Liver (tissue), 9 donors: ENCODE measurements around the gene LPP. TPM values are rescaled to one million over a fixed set of nuclear protein-coding genes. Genes with fewer than 3 reads are reported as not detected.

Experiments
- DNase-seq: peaks from one replicate; pipeline ENCODE4 v3.0.0-alpha.2; 2017; ENCODE audit warnings: low spot score
- H3K27ac ChIP-seq, 2 donors: one replicate each; pipeline ENCODE4 v1.7.0; 2013; ENCODE audit warnings: inconsistent platforms in 2 of 2, low read length in 2 of 2, control low read depth in 1 of 2, low read depth in 1 of 2, mild to moderate bottlenecking in 1 of 2
- H3K27me3 ChIP-seq, 4 donors: one replicate each; pipeline versions ENCODE4 v1.6.1 to v1.7.0; 2013; ENCODE audit warnings: low read length in 3 of 4, inconsistent platforms in 1 of 4, mild to moderate bottlenecking in 1 of 4, moderate library complexity in 1 of 4; ENCODE audit not compliant: control insufficient read depth in 4 of 4, insufficient read depth in 4 of 4
- H3K36me3 ChIP-seq, 4 donors: one replicate each; pipeline versions ENCODE4 v1.6.1 to v1.7.0; 2013; ENCODE audit warnings: low read length in 3 of 4, mild to moderate bottlenecking in 3 of 4, low read depth in 1 of 4, moderate library complexity in 1 of 4; ENCODE audit not compliant: control insufficient read depth in 4 of 4, insufficient read depth in 3 of 4
- H3K4me1 ChIP-seq, 4 donors: one replicate each; pipeline versions ENCODE4 v1.6.1 to v1.7.0; 2013; ENCODE audit warnings: low read length in 3 of 4, mild to moderate bottlenecking in 3 of 4, moderate library complexity in 1 of 4; ENCODE audit not compliant: control insufficient read depth in 4 of 4, insufficient read depth in 4 of 4
- H3K4me3 ChIP-seq, 3 donors: one replicate each; pipeline versions ENCODE4 v1.6.1 to v1.7.0; 2013; ENCODE audit warnings: low read length in 3 of 3, control low read depth in 1 of 3, low read depth in 1 of 3, mild to moderate bottlenecking in 1 of 3
- H3K9ac ChIP-seq, 2 donors: one replicate each; pipeline ENCODE4 v1.7.0; 2013; ENCODE audit warnings: low read length in 2 of 2, mild to moderate bottlenecking in 2 of 2, moderate library complexity in 2 of 2, control low read depth in 1 of 2, low read depth in 1 of 2
- H3K9me3 ChIP-seq, 4 donors: one replicate each; pipeline versions ENCODE4 v1.6.1 to v1.7.0; 2013; ENCODE audit warnings: low read length in 3 of 4; ENCODE audit not compliant: control insufficient read depth in 4 of 4
- ATF3 ChIP-seq: IDR thresholded peaks from 2 replicates; pipeline ENCODE4 v1.6.1; 2016; ENCODE audit warnings: antibody characterized with exemption
- EGR1 ChIP-seq, 2 donors: IDR thresholded peaks; 2 replicates each; pipeline ENCODE4 v1.6.1; 2016 to 2018; ENCODE audit warnings: antibody characterized with exemption in 2 of 2, low read depth in 2 of 2
- FOXA1 ChIP-seq: IDR thresholded peaks from 2 replicates; pipeline ENCODE4 v1.6.1; 2016; ENCODE audit warnings: antibody characterized with exemption
- FOXA2 ChIP-seq: IDR thresholded peaks from 2 replicates; pipeline ENCODE4 v1.6.1; 2016; ENCODE audit warnings: antibody characterized with exemption
- GABPA ChIP-seq, 2 donors: IDR thresholded peaks in 1 of 2; conservative IDR thresholded peaks in 1 of 2; 2 replicates each; pipeline ENCODE4 v1.6.1; 2016; ENCODE audit warnings: antibody characterized with exemption in 2 of 2, mild to moderate bottlenecking in 1 of 2, moderate library complexity in 1 of 2
- HNF4A ChIP-seq, 2 donors: conservative IDR thresholded peaks; 2 replicates each; pipeline ENCODE4 v1.6.1; 2016; ENCODE audit warnings: antibody characterized with exemption in 2 of 2, mild to moderate bottlenecking in 2 of 2
- HNF4G ChIP-seq: IDR thresholded peaks from 2 replicates; pipeline ENCODE4 v1.6.1; 2016; ENCODE audit warnings: antibody characterized with exemption
- JUND ChIP-seq, 2 donors: IDR thresholded peaks; 2 replicates each; pipeline ENCODE4 v1.6.1; 2016; ENCODE audit warnings: antibody characterized with exemption in 2 of 2
- NR2F2 ChIP-seq: IDR thresholded peaks from 2 replicates; pipeline ENCODE4 v1.6.1; 2016; ENCODE audit warnings: antibody characterized with exemption
- RAD21 ChIP-seq, 2 donors: IDR thresholded peaks; 2 replicates each; pipeline ENCODE4 v1.6.1; 2016; ENCODE audit warnings: antibody characterized with exemption in 2 of 2, mild to moderate bottlenecking in 2 of 2
- REST ChIP-seq: IDR thresholded peaks from 2 replicates; pipeline ENCODE4 v1.6.1; 2016; ENCODE audit warnings: antibody characterized with exemption, mild to moderate bottlenecking
- RXRA ChIP-seq, 2 donors: IDR thresholded peaks; 2 replicates each; pipeline ENCODE4 v1.6.1; 2017 to 2018; ENCODE audit warnings: antibody characterized with exemption in 2 of 2, mild to moderate bottlenecking in 1 of 2
- SP1 ChIP-seq: IDR thresholded peaks from 2 replicates; pipeline ENCODE4 v1.6.1; 2018; ENCODE audit warnings: antibody characterized with exemption, mild to moderate bottlenecking
- TAF1 ChIP-seq: conservative IDR thresholded peaks from 2 replicates; pipeline ENCODE4 v1.6.1; 2016; ENCODE audit warnings: antibody characterized with exemption, mild to moderate bottlenecking
- YY1 ChIP-seq: IDR thresholded peaks from 2 replicates; pipeline ENCODE4 v1.6.1; 2016; ENCODE audit warnings: antibody characterized with exemption, mild to moderate bottlenecking
- WGBS: extraction: QIAGEN DNeasy Blood & Tissue Kit; methylation state at CpG from one replicate; pipeline ENCODE4 v1.1.7; 2013; 5-methylcytosine and 5-hydroxymethylcytosine counted together
- polyA plus RNA-seq, 2 donors: library from polyadenylated mRNA; stranded (reverse) in 1 of 2; unstranded in 1 of 2; fragments of 200-250 nt in 1 of 2; fragments of >200 nt in 1 of 2; fragmentation: Nextera tagmentation in 1 of 2; extraction: Ambion mirVana in 1 of 2; gene quantifications; one replicate each; pipeline versions ENCODE4 v1.2.1 to v1.2.3, GENCODE V29; 2013 to 2015
- total RNA-seq, 2 donors: library from RNA; depleted of rRNA; stranded (reverse); fragments of >200 nt; gene quantifications; one replicate each; pipeline ENCODE4 v1.2.3, GENCODE V29; 2014
- TF ChIP-seq, protein P1 (sequence below): IDR thresholded peaks from 2 replicates; pipeline ENCODE4 v1.6.1; 2016; ENCODE audit warnings: antibody characterized with exemption
- TF ChIP-seq, protein P2 (sequence below): fragments of 150-350 bp; IDR thresholded peaks from 2 replicates; pipeline ENCODE4 v1.5.1; 2017; ENCODE audit warnings: improper control_type of control experiment, low read depth, low read length; ENCODE audit not compliant: missing input control
- TF ChIP-seq, protein P3 (sequence below): IDR thresholded peaks from 2 replicates; pipeline ENCODE4 v1.6.1; 2016; ENCODE audit warnings: antibody characterized with exemption
- donor health status: healthy.
- donor health status: healthy.
- donor health status: healthy.
- donor health status: healthy.
- donor health status: healthy.

The LPP gene
- total and polyA plus RNA-seq, 4 donors = 3.3 to 53.7 (median 28.2) TPM

DNA sequence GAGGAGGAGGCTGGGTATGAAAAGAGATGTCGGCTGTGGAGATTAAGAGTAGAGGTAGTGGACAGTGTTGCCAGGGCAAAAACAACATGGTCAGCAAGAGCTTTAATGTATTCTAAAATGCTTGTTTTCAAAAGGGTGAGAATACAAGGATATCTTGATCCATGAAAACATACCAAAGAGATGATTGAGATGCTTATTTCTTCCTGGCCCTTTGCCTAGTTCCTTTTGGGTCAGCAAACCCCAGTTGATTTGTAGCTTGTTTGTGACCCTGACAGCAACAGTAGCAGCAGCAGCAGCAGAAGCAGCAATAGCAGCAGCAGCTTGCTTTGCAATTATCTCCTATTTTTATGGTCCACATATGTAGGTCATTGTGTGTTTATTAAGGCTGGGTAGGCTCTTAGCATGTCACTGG, 337.3 kb downstream of the LPP start:
- no peak overlapping the region for H3K4me3 ChIP-seq
- 90% methylated on average over 1 of the region's 1 CpG for WGBS
- no peak overlapping the region for H3K9ac ChIP-seq
- DNase-seq = no peak
- H3K27ac ChIP-seq = no peak overlapping the region
- H3K9me3 ChIP-seq = no peaks in the 10 kb centered on the region
- no peak for TF ChIP-seq FOXA1
- no peak for TF ChIP-seq ATF3
- TF ChIP-seq FOXA2 = no peak
- no peak for TF ChIP-seq REST
- no peak for TF ChIP-seq GABPA (IDR thresholded peaks at IDR 0.05 in 1 of 2, conservative IDR thresholded peaks at IDR 0.05 in 1 of 2)
- H3K36me3 ChIP-seq = peaks cover 0 to 4% (median 1%) of the 10 kb centered on the region in 4 donors
- H3K4me1 ChIP-seq = no peaks in the 10 kb centered on the region
- H3K27me3 ChIP-seq = no peaks in the 10 kb centered on the region

GRCh38 chr3:188496390-188496789, 342.4 kb downstream of the LPP start:
- DNase-seq = no peak
- TF ChIP-seq JUND (IDR thresholded peaks at IDR 0.05) = no peak
- no peak for TF ChIP-seq NR2F2
- no peak for TF ChIP-seq RXRA (IDR thresholded peaks at IDR 0.05)
- TF ChIP-seq YY1 = no peak
- TF ChIP-seq, protein P1, sequence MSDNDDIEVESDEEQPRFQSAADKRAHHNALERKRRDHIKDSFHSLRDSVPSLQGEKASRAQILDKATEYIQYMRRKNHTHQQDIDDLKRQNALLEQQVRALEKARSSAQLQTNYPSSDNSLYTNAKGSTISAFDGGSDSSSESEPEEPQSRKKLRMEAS = no peak
- no peak for TF ChIP-seq FOXA1
- no peak for TF ChIP-seq RAD21 (IDR thresholded peaks at IDR 0.05)
- TF ChIP-seq, protein P2, sequence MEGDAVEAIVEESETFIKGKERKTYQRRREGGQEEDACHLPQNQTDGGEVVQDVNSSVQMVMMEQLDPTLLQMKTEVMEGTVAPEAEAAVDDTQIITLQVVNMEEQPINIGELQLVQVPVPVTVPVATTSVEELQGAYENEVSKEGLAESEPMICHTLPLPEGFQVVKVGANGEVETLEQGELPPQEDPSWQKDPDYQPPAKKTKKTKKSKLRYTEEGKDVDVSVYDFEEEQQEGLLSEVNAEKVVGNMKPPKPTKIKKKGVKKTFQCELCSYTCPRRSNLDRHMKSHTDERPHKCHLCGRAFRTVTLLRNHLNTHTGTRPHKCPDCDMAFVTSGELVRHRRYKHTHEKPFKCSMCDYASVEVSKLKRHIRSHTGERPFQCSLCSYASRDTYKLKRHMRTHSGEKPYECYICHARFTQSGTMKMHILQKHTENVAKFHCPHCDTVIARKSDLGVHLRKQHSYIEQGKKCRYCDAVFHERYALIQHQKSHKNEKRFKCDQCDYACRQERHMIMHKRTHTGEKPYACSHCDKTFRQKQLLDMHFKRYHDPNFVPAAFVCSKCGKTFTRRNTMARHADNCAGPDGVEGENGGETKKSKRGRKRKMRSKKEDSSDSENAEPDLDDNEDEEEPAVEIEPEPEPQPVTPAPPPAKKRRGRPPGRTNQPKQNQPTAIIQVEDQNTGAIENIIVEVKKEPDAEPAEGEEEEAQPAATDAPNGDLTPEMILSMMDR = no peak
- no peak for TF ChIP-seq HNF4A (conservative IDR thresholded peaks at IDR 0.05)
- no peak for TF ChIP-seq REST
- TF ChIP-seq ATF3 = no peak
- no peak for TF ChIP-seq SP1
- TF ChIP-seq EGR1 (IDR thresholded peaks at IDR 0.05; ENCODE audit: low read depth in 2 of 2) = no peak
- no peak for TF ChIP-seq FOXA2
- no peak for TF ChIP-seq TAF1
- TF ChIP-seq HNF4G = no peak
- TF ChIP-seq GABPA (IDR thresholded peaks at IDR 0.05 in 1 of 2, conservative IDR thresholded peaks at IDR 0.05 in 1 of 2) = no peak
- TF ChIP-seq, protein P3, sequence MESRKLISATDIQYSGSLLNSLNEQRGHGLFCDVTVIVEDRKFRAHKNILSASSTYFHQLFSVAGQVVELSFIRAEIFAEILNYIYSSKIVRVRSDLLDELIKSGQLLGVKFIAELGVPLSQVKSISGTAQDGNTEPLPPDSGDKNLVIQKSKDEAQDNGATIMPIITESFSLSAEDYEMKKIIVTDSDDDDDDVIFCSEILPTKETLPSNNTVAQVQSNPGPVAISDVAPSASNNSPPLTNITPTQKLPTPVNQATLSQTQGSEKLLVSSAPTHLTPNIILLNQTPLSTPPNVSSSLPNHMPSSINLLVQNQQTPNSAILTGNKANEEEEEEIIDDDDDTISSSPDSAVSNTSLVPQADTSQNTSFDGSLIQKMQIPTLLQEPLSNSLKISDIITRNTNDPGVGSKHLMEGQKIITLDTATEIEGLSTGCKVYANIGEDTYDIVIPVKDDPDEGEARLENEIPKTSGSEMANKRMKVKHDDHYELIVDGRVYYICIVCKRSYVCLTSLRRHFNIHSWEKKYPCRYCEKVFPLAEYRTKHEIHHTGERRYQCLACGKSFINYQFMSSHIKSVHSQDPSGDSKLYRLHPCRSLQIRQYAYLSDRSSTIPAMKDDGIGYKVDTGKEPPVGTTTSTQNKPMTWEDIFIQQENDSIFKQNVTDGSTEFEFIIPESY = no peak
- Histone ChIP-seq H3K4me1 (no peaks in the 10 kb centered on the region), H3K27ac (no peak overlapping the region), H3K4me3 (no peak overlapping the region), H3K9ac (no peak overlapping the region), H3K36me3 (peaks cover 0 to 5% (median 1%) of the 10 kb centered on the region in 4 donors), H3K9me3 (no peaks in the 10 kb centered on the region), H3K27me3 (no peaks in the 10 kb centered on the region)
- WGBS = 89% methylated on average over 3 of the region's 3 CpGs
